NAMALWA (cell line): ENCODE data around the gene LIPT2.

Experiments used
- DNase-seq: peaks from one replicate; pipeline ENCODE4 v3.0.0-alpha.2; 2015; ENCODE audit warnings: low spot score

LIPT2 gene

DNA sequence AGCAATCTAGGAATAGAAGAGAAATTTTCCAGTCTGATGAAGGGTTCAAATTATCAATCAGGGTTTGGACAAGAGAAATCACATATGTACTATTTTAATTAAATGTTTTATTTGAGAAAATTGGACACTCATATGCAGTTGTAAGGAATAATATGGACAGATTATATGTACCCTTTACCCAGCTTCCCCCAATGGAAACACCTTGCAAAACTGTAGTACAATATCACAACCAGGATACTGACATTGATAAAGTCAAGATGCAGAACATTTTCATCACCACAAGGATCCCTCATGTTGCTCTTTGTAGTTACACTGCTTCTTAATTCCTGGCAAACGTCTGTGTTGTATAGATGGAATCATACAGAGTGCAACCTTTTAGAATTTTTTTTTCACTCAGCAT lies 1.4 kb upstream of the LIPT2 start:
- DNase-seq: no peak

DNA sequence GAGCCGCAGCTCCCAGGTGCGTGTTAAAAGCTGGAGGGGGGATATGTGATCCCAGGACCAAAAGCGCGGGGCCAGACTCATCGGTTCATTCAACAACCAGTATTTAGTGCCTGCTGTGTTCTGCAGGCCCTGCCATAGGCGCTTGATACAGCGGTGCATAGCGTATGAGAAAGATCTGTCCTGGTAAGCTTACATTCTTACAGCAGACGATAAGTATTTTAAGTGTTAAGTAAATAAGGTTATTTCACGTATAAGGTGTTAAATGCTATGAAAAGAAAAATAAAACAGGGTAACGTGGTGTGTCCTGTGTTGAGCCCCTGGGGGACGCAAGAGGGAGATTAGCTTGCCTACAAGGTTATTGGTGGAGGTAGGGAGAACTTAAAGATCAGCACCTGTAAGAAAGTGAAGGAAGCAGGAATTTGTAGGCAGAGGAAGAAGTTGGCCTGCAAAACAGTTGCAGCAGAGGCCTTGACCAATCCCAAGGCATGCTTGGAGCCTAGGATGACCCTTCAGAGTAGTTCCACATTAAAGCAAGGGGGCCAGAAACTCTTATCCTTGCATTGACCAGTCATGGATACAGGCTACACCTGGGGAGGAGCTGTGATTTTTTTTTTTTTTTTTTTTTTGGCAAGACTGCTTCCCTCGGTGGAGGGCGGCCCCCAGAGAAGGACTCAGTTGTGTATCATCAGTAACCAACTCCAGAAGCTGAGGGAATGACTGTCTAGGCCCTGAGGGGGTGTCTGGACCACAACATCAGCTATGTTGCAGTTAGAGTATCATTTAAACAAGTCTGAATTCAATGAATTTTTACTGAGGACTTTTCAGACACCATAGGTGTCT lies 487 bp upstream of the LIPT2 start:
- DNase-seq: no peak

DNA sequence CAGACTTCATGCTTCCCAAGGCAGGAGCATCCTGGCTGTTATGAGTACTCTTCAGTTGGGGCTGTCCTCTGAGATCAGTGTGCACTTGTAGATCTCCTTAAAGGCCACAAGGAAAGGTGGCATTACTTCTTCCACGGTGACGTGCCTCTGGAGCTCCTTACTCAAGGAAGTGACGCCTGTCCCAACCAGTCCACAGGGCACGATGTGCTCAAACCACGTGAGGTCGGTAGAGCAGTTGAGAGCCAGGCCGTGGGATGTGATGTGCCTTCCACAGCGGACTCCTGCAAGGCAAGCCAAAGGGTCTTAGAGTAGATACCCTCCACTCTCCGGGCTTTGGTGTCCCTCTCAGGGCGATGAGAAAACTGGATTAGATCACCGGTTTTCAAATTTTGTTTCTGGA lies 1.4 kb downstream of the LIPT2 start:
- no peak for DNase-seq

DNA sequence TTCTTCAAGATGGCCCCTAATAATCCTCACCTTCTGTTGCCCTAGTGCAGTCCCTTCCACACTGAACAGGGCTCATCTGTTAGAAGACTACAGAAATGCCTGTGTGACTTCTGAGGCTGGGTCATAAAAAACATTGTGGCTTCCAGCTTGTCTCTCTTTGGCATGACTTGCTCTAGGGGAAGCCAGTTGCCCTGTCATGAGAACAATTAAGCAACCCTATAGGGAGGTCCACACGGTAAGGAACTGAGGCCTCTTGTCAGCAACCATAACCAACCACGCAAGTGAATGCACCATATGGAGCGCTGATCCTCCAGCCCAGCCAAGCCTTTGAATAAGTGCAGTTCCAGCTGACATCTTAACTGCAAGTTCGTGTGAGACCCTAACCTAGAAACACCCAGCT lies 2.6 kb downstream of the LIPT2 start:
- no peak for DNase-seq

DNA sequence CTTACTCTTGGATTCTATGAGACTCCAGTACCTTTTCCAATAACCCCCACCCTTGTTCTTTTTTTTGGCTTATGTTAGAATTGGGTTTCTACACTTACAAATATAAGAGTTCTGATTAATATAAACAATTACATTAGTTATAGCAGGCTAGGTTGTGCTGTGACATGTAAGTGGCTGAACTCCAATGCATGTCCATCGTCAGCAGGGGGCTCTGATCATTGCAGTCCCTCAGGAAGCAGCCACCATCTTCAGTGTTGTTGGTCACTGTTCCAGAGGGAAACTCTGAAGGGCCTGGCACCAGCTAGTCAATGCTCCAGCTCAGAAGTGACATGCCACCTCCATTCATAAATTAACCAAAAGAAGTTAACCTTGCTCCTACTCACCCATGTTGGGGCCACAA lies 5.6 kb downstream of the LIPT2 start:
- no peak for DNase-seq

DNA sequence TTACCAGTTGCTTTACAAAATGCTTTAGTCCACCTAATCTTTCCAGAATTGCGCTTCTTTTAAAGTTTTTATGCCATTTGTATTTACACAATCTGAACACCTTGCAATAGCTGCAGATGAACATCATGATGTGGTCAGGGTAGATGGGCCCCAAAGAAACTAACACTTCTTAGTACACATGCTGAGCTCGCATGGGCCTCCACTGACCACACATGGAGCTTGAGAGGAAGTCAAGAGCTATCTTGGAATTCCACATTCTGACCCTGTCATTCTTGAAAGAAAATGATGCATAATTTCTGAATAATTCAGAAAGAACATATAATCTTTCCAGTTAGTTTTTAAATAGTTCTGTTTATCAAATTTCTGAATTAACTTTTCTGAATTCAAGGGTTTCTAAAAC lies 7.7 kb downstream of the LIPT2 start:
- DNase-seq: no peak

DNA sequence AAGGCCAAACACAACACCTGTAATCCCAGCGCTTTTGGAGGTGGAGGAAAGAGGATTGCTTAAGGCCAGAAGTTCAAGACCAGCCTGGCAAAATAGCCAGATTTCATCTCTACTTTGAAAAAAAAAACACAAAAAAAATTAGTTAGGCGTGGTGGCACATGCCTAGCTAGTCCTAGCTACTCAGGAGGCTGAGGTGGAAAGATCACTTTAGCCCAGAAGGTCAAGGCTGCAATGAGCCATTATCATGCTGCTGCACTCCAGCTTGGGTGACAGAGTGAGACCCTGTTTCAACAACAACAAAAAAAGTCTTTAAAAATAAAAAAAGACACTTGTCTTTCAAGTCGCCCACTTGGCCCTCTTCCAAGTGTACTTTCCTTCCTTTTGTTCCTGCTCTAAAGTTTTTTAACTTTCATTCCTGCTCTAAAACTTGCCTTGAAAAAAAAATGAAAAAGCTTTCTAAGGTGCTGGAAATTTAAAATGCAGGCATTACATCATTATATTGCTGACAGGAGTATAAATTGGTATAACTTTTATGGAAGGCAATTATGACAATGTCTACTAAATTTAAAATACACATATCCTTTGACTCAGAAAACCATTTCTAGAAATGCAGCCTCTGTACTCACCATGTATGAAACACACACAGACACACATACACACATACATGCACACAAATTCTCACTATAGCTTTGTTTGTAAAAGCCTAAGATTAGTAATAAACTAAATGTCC lies 12.7 kb downstream of the LIPT2 start:
- no peak for DNase-seq

DNA sequence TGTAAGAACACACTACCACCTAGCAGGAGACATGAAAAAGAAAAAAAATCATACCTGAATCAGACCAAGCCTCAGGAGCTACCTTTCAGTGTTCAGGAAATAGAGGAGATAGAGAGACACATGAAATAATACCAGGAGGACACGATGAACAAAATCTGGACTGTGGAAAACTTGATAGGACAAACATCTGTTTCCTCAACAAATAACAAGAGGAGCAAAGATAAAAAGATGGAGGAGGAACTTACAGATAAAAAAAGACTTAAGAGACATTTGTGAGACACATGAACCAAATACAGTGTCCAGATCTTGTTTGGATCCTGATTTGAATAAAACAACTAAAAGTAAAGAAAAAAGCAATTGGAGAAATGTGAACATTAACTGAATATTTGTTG lies 13.8 kb downstream of the LIPT2 start:
- no peak for DNase-seq

DNA sequence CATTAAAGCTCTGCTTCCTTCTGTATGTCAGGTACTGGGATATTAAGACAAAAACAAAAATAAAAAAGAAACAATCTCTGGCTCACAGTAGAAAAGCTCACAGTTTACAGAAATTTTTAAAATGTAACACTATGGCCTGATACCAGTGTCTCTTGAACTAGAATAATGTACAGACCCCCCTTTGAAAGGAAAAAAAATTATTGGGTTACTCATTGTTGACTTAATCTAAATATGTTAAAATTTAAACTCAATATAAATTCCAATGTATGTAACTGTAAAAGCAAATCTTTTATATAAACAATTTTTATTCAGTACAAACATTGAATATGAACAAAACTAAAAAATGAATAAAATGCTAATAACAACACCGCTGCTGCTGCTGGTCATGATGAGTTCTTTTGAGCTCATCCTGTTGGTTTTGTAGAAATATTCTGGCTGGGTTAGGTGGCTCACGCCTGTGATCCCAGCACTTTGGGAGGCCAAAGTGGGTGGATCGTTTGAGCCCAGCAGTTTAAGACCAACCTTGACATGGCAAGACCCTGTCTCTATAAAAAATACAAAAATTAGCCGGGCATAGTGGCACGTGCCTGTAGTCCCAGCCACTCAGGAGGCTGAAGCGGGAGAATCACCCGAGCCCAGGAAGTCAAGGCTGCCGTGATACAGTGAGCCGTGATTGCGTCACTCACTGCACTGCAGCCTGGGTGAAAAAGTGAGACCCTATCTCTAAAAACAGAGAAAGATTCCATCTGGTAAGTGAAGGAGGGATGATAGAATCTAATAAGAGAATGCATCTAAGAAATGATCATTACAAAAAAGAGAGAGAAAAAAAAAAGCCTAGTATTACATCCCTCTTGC lies 14.4 kb downstream of the LIPT2 start:
- no peak for DNase-seq

DNA sequence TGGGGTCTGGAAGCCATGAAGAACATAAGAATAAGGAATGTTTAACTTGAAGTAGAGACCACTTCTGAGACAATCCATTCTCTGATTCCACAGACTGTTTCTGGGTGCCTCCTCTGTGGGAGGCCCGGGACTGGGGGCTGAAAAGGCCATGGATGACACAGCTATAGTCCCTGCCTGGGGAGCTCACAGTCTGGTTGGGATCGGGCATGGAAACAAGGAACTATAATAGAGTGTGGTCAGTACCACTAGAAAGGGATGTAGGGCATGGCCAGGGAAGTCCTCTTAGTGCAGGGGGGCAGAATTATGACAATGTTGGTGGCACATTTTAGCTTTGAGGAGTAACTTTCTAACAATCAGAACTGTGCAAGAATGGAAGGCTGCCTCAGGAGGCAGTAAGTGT lies 17.0 kb downstream of the LIPT2 start:
- no peak for DNase-seq

DNA sequence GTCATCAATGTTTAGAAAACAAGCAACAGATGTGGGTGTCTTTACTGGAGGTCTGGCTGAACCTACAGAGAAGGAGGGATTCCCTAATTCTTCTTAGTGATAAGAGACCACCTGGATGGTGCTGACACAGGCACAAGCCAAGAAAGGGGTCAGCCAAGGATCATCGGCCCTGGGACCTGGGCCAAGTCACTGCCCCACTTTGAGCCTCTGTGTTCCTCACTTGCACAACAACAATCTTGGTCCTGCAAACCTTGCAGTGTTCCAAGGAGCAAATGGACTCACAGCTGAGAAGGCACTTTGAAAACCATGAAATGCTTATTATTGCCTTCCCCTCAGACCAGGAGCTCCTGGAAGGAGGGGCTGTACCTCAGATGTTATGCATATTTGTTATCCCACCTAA lies 19.2 kb downstream of the LIPT2 start:
- no peak for DNase-seq

DNA sequence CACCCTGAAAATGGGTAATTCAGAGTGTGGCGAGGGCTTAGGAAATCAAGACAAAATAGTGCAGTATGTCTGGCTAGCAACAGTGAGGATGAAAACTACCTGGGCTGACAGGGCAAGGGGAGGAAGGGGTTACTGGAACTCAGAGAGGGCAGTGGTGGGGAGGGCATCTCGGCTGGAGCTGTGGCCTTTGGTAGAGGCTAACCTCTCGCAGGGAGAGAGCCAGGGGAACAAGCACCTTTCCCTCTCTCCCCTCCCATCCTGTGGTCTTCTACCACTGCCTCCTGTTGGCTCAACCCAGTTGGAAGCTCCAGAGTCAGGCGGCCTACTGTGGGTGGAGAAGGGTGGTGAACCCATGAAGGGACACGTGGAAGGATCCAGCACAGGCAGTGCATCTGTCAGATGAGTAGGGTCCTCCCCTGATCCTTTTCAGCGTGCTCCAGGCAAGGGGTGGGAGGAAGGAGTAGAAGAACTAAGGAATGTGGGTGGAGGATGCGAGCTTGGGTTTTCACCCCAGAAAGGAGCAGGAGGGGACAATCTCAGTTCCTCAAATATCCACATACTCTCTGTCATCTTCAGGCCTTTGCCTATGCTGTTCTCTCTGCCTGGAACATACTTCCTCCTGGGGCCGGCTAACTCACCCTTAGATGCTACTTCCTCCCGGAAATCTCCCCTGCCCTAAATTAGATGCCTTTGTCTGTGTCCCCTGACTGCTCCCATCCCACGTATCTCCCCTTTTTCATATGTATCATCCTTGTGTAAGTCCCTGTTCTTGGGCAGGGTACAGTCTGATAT lies 19.9 kb downstream of the LIPT2 start:
- DNase-seq: no peak

DNA sequence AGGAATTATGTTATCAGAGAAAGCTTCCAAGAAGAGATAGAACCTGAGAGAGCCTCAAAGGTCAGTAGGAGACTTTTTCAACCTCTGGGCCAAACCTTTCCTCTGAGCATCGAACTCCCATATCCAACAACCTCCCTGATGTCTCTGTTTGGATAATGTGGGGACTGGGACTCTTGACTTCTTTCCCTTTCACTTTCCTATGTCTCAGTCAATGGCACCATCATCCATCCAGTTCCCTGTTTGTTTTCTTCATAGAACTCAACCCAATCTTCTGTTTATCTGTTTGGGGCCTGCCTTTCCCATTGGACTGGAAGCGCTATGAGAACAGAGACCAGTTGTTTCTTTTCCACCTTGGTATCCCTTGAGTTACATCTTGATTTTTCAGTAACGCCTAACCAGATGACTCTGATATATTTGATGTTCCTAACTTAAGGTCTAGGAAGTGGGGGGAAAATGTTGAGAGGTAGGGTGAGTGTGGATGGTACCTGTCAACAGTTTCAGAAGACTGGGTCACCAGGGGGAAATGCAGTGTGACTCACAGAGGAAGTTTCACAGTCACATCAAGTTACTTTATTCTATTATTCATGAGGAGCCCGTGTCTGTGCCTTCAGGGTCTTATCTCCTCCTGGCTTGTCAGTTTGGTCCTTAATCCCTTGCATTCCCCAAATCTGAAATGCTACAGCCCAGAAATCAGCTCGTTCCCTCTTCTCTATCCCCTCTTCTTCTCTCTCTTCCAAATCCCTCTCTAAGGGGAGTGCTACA lies 21.7 kb downstream of the LIPT2 start:
- DNase-seq: no peak

DNA sequence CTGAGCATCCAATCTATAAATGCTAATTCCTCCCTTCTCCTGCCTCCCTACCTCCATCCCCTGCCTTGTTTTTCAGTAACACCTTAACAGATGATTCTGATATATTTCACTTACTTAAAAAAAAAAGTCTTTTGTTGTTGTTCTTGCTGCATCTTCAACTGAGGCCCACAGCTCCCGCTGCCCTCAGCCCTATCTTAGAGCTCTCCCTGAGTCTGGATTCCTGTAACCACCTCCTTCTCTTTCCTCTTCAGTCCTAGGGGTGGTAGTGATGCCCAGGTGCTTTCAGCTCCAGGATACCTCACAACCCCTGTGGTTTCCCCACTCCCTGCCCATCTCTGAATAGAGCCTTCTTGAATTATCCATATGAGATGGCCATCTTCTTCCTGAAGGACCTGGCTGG lies 22.5 kb downstream of the LIPT2 start:
- no peak for DNase-seq

DNA sequence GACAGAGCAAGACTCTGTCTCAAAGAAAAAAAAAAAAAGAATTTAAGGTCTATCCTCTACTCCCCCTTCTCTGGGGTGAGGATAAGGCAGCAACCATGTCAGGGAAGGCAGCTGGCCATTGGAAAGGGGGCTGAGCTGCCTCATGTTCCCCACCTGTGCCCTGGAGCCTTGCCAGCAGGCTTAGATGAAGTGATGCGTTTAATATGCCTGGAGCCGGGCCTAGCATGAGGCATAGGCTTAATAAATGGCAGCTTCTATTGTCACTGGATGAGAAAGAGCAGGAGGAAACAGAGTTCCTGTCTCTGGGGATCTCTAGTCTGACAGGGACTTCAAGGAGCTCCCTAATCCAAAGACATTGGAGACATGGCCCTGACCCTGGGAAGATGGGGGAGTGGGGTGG lies 23.0 kb downstream of the LIPT2 start:
- no peak for DNase-seq

DNA sequence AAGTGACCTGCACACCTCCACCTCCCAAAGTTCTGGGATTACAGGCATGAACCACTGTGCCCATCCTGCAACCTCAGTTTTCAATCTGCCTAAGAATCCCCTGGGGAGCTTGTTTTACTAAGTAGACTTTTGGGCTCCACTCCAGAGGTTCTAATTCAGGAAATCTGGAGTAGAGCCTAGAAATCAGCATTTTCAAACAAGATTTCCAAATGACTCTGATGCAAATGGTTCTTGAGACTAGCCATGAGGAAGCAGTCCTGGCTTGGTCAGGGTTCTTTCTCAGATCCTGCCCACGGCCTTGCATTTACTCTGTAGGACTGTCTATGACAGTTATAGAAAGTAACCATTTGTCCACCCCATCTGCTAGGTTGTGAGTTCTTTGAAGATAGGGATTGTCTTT lies 24.6 kb downstream of the LIPT2 start:
- DNase-seq: no peak

DNA sequence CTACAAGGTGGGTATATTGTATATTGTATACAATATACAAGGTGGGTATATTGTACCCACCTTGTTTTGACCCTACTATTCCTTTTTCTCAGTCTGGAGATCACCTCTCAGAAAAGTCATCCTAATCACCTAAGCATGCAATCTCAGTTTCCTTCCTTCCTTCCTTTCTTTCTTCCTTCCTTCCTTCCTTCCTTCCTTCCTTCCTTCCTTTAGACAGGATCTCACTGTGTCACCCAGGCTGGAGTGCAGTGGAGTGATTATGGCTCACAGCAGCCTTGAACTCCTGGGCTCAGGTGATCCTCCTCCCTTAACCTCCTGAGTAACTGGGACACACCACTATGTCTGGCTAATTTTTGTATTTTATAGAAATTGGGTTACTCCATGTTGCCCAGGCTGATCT lies 25.0 kb downstream of the LIPT2 start:
- no peak for DNase-seq

DNA sequence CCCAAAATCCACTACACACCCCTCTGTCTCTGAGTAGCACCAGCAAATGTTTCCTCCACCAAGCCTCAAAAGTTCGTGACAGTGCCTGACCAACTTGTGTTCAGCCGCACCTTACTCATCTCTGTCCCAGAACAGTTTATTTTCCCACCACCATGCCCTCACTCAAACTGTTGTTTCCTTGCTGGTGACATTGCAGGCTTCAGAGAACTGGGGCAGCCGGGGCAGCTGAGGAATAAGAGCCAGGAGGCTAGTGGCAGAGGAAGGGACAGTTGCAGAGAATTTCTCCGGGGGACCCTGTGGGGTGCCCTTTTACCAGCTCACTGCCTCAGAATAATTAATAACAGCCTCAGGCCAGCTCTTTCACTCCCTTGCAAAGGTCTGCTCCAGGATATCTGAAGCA lies 25.5 kb downstream of the LIPT2 start:
- no peak for DNase-seq

DNA sequence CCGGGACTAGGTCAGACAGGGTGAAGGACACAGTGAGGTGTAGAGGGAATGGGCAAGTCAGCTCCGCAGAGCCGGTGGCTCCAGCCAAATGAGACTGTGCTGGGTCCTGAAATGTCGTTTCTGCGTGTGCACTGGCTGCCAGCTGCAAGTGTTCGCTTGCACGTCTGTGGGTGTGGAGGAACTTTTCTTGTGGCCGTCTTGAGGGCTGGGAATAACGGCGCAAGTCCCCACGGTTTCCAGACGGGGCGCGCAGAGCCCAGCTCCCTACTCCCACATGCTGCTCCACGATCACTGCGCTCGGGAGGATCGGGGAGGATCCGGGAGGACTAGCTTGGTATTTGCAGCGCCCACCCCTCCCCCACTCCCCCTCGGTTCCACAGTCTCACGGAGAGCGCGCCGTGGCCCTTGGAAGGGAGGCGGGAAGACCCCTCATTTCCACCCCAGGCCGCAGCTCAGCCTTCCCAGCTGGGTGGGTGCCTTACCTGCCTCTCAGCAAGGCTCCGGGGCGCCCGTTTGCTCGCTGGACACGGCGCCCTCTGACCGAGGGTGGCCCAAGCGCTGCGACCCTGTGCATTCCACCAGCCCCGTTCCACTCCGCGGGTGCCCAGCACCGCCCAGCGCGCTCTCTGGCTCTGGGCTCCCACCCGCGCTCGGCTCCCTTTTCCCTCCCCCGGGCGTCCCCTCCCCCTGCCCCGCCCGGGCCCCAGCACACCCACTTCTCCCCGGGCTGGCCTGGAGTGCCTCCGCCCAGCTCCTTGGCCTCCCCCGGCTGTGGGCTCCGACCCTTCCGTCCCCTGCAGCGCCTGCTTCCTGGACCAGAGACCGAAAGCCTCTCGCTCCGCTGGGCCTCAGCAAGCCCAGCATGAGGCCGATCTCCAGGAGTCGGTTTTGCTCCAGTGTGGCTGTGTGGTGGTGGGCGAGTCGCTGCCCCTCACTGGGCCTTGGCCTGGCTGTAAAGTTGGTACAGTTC lies 26.3 kb downstream of the LIPT2 start, which contains the start of gene KCNE3:
Gene KCNE3, minus strand, starts transcription at position 634 of the 970 bp plus-strand sequence. CDS start 9,986 bp downstream, outside the sequence.
- no peak for DNase-seq

DNA sequence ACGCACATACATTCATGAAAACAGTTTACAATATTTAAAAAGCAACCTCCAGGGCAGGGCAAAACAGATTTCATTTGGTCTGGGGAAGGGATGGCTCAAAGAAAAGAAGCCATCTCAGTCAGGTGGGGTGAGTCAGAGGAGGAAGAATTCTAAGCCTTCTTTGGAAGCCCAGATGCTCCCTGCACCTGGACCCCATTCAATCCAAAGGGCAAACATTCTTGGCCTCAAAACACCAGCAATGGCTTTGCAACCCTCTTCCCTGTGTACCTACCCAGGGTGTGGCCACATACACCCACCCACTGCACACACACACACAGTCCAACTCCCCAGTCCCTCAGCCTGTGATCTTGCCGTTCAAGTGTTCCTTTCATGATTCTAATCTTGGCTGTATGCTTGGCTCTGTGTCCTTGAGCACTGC lies 28.2 kb downstream of the LIPT2 start:
- no peak for DNase-seq
